ENCODE results near the gene CSMD2.

The CSMD2 gene

DNA sequence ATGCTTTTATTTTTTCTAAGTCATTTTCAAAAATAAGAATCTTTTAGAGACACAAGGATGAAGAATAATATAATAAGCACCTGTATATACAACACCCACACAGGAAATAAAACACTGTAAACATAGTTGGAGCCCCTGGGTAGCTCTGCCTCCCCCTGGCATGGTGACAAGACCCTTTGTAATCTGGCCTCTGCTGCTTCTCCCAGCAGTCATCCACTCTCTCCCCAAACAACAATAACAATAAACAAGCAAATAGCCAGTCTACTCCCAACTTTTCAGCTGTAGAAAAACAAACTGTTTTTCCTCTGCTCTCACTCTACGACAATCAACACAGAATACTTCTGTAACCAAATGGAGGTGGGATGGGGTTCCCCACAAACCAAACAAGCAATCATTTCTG lies 110.1 kb downstream of the CSMD2 start:
- TF ChIP-seq FOXM1 (IDR thresholded peaks at IDR 0.05; ENCODE audit: borderline replicate concordance, low read depth) (no peak), EGR1 (IDR thresholded peaks at IDR 0.05) (no peak), CEBPB (IDR thresholded peaks at IDR 0.05) (no peak), EP300 (IDR thresholded peaks at IDR 0.05; ENCODE audit: borderline replicate concordance) (no peak), TEAD4 (IDR thresholded peaks at IDR 0.05) (no peak), TAF1 (IDR thresholded peaks at IDR 0.05; ENCODE audit: low read depth) (no peak), YY1 (IDR thresholded peaks at IDR 0.05; ENCODE audit: low read depth) (no peak), NFIC (IDR thresholded peaks at IDR 0.05) (no peak), CREB1 (IDR thresholded peaks at IDR 0.05; ENCODE audit: low read depth) (no peak), TCF12 (IDR thresholded peaks at IDR 0.05; ENCODE audit: low read depth) (no peak), ZBTB7A (IDR thresholded peaks at IDR 0.05; ENCODE audit: low read depth) (no peak), RAD21 (IDR thresholded peaks at IDR 0.05; ENCODE audit: low read depth) (no peak)
- TF ChIP-seq, protein P1, sequence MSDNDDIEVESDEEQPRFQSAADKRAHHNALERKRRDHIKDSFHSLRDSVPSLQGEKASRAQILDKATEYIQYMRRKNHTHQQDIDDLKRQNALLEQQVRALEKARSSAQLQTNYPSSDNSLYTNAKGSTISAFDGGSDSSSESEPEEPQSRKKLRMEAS (IDR thresholded peaks at IDR 0.05): no peak
- TF ChIP-seq, protein P2, sequence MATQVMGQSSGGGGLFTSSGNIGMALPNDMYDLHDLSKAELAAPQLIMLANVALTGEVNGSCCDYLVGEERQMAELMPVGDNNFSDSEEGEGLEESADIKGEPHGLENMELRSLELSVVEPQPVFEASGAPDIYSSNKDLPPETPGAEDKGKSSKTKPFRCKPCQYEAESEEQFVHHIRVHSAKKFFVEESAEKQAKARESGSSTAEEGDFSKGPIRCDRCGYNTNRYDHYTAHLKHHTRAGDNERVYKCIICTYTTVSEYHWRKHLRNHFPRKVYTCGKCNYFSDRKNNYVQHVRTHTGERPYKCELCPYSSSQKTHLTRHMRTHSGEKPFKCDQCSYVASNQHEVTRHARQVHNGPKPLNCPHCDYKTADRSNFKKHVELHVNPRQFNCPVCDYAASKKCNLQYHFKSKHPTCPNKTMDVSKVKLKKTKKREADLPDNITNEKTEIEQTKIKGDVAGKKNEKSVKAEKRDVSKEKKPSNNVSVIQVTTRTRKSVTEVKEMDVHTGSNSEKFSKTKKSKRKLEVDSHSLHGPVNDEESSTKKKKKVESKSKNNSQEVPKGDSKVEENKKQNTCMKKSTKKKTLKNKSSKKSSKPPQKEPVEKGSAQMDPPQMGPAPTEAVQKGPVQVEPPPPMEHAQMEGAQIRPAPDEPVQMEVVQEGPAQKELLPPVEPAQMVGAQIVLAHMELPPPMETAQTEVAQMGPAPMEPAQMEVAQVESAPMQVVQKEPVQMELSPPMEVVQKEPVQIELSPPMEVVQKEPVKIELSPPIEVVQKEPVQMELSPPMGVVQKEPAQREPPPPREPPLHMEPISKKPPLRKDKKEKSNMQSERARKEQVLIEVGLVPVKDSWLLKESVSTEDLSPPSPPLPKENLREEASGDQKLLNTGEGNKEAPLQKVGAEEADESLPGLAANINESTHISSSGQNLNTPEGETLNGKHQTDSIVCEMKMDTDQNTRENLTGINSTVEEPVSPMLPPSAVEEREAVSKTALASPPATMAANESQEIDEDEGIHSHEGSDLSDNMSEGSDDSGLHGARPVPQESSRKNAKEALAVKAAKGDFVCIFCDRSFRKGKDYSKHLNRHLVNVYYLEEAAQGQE (IDR thresholded peaks at IDR 0.05; ENCODE audit: low read depth): no peak
- TF ChIP-seq, protein P3, sequence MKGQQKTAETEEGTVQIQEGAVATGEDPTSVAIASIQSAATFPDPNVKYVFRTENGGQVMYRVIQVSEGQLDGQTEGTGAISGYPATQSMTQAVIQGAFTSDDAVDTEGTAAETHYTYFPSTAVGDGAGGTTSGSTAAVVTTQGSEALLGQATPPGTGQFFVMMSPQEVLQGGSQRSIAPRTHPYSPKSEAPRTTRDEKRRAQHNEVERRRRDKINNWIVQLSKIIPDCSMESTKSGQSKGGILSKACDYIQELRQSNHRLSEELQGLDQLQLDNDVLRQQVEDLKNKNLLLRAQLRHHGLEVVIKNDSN (IDR thresholded peaks at IDR 0.05): no peak

DNA sequence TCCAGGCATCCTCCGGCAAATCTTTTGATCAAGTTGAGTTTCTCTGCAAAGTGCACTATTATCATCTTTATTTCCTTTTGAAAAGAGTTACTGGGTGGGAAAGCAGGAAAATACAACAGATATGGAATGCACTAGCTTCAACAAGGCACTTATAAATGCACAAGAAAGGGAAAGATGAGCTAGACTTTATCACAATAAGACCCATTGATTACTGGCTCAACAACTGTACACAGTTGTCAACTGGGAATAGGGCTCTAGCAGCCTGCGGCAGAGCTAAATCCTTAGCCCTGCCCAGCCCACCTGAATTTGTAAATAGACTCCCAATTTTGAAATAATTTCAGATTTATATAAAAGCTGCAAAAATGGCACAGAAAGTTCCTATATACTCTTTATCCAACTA lies 111.4 kb downstream of the CSMD2 start:
- TF ChIP-seq CEBPB (IDR thresholded peaks at IDR 0.05) (no peak), NFIC (IDR thresholded peaks at IDR 0.05) (no peak)
- TF ChIP-seq, protein P3 (IDR thresholded peaks at IDR 0.05): no peak

DNA sequence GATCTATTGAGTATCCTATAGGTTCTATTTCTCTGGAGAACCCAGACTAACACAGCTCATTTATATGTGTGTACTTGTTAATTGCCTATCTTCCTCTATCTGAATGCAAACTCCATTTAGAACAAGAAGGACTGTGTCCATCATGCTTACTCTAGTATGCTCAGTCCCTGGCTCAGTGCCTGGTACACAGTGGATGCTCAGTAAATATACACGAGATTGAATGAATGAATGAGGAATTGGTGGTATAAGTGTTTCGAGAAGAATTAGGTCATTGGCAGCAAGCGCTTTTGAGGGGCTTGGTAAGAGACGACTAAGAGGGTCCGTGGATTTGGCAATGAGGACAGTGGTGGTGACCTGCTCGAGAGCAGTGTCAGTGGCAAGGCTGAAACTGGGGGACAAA lies 112.5 kb downstream of the CSMD2 start:
- TF ChIP-seq EP300 (IDR thresholded peaks at IDR 0.05; ENCODE audit: borderline replicate concordance): no peak
- TF ChIP-seq CREB1 (IDR thresholded peaks at IDR 0.05; ENCODE audit: low read depth): no peak
- no peak for TF ChIP-seq FOXM1 (IDR thresholded peaks at IDR 0.05; ENCODE audit: borderline replicate concordance, low read depth)
- TF ChIP-seq RAD21 (IDR thresholded peaks at IDR 0.05; ENCODE audit: low read depth): no peak
- TF ChIP-seq TCF12 (IDR thresholded peaks at IDR 0.05; ENCODE audit: low read depth): no peak
- TF ChIP-seq, protein P2 (IDR thresholded peaks at IDR 0.05; ENCODE audit: low read depth): no peak
- TF ChIP-seq CEBPB (IDR thresholded peaks at IDR 0.05): no peak
- no peak for TF ChIP-seq TEAD4 (IDR thresholded peaks at IDR 0.05)
- no peak for TF ChIP-seq TAF1 (IDR thresholded peaks at IDR 0.05; ENCODE audit: low read depth)
- no peak for TF ChIP-seq NFIC (IDR thresholded peaks at IDR 0.05)
- TF ChIP-seq, protein P1 (IDR thresholded peaks at IDR 0.05): no peak
- TF ChIP-seq, protein P3 (IDR thresholded peaks at IDR 0.05): no peak
- TF ChIP-seq EGR1 (IDR thresholded peaks at IDR 0.05): no peak
- TF ChIP-seq YY1 (IDR thresholded peaks at IDR 0.05; ENCODE audit: low read depth): no peak
- TF ChIP-seq ZBTB7A (IDR thresholded peaks at IDR 0.05; ENCODE audit: low read depth): no peak

DNA sequence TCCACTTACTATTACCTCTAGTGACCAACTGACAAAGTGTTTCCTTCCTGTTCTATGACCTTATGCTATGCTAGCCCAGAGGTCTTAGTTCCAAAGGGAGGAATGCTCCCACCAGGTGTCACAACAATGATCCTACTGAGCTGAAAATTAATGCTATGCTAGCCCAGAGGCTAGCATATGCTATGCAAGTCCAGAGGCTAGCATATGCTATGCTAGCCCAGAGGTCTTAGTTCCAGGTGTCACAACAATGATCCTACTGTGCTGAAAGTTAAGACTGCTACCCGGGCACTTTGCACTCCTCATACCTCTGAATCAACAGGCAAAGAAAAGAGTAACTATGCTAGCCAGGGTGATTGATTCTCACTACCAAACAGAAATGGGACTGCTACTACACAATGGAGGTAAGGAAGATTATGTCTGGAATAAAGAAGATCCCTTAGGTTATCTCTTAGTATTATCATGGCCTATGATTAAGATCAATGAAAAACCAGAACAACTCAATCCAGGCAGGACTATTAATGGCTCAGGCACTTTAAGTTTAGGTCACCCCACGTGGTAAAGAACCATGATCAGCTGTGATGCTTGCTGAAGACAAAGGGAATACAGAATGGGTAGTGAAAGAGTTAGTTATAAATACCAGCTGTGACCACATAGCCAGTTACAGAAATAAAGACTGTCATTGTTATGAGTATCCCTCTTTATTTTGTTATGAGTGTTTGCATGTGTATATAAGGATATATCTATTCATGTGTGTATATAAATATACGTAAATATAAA lies 114.1 kb downstream of the CSMD2 start:
- TF ChIP-seq EP300 (IDR thresholded peaks at IDR 0.05; ENCODE audit: borderline replicate concordance) (no peak), CEBPB (IDR thresholded peaks at IDR 0.05) (no peak), RAD21 (IDR thresholded peaks at IDR 0.05; ENCODE audit: low read depth) (no peak), TAF1 (IDR thresholded peaks at IDR 0.05; ENCODE audit: low read depth) (no peak), TCF12 (IDR thresholded peaks at IDR 0.05; ENCODE audit: low read depth) (no peak), EGR1 (IDR thresholded peaks at IDR 0.05) (no peak), YY1 (IDR thresholded peaks at IDR 0.05; ENCODE audit: low read depth) (no peak), NFIC (IDR thresholded peaks at IDR 0.05) (no peak), CREB1 (IDR thresholded peaks at IDR 0.05; ENCODE audit: low read depth) (no peak), FOXM1 (IDR thresholded peaks at IDR 0.05; ENCODE audit: borderline replicate concordance, low read depth) (no peak), ZBTB7A (IDR thresholded peaks at IDR 0.05; ENCODE audit: low read depth) (no peak), TEAD4 (IDR thresholded peaks at IDR 0.05) (no peak)
- TF ChIP-seq, protein P1 (IDR thresholded peaks at IDR 0.05): no peak
- TF ChIP-seq, protein P2 (IDR thresholded peaks at IDR 0.05; ENCODE audit: low read depth): no peak
- TF ChIP-seq, protein P3 (IDR thresholded peaks at IDR 0.05): no peak
